Chondrocyte (in vitro differentiated cells): ENCODE measurements around the gene COG2. TPM values are rescaled to one million over a fixed set of nuclear protein-coding genes. Genes with fewer than 3 reads are reported as not detected.
A peak's percentile ranks its signal among the peaks of the same experiment; 100 is the strongest.

Source experiments
- DNase-seq: peaks from one replicate; pipeline ENCODE4 v3.0.0; 2021; ENCODE audit warnings: mixed read lengths, low spot score
- H3K27ac Mint-ChIP-seq: one replicate; pipeline ENCODE4 v1.8.0; 2021; ENCODE audit warnings: mild to moderate bottlenecking, moderate library complexity, mixed read lengths; ENCODE audit not compliant: unreplicated experiment
- H3K27me3 Mint-ChIP-seq: 2 replicates; pipeline ENCODE4 v1.8.0; 2021; ENCODE audit warnings: low read depth, mixed read lengths
- H3K36me3 Mint-ChIP-seq: 2 replicates; pipeline ENCODE4 v1.8.0; 2021; ENCODE audit warnings: low read depth, mixed read lengths
- H3K4me1 Mint-ChIP-seq: 2 replicates; pipeline ENCODE4 v1.8.0; 2021; ENCODE audit warnings: low read depth, mild to moderate bottlenecking, mixed read lengths
- H3K4me3 Mint-ChIP-seq: one replicate; pipeline ENCODE4 v1.8.0; 2021; ENCODE audit warnings: mild to moderate bottlenecking, moderate library complexity, mixed read lengths; ENCODE audit not compliant: unreplicated experiment
- H3K9me3 Mint-ChIP-seq: 2 replicates; pipeline ENCODE4 v1.8.0; 2021; ENCODE audit warnings: low read depth, mixed read lengths
- total RNA-seq: library from RNA; stranded (reverse); gene quantifications from 3 replicates; pipeline ENCODE4 v1.2.1, GENCODE V29; 2021
- TF ChIP-seq, protein P1 (sequence below): fragments of 200-600 bp; sonication (generic); IDR thresholded peaks from 2 replicates; pipeline ENCODE4 v1.5.0; 2021; ENCODE audit warnings: antibody characterized with exemption, mild to moderate bottlenecking, moderate library complexity

Gene COG2
- total RNA-seq, 1 donor from 2014 or later: 24.1 TPM

- Mint-ChIP-seq H3K4me1 (peaks cover 25% of the 10 kb centered on the region), H3K36me3 (peaks cover 33% of the 10 kb centered on the region), H3K4me3 (no peak overlapping the region), H3K27ac (no peak overlapping the region), H3K27me3 (no peaks in the 10 kb centered on the region), H3K9me3 (peaks cover 11% of the 10 kb centered on the region)
- DNase-seq: no peak
- TF ChIP-seq, protein P1, sequence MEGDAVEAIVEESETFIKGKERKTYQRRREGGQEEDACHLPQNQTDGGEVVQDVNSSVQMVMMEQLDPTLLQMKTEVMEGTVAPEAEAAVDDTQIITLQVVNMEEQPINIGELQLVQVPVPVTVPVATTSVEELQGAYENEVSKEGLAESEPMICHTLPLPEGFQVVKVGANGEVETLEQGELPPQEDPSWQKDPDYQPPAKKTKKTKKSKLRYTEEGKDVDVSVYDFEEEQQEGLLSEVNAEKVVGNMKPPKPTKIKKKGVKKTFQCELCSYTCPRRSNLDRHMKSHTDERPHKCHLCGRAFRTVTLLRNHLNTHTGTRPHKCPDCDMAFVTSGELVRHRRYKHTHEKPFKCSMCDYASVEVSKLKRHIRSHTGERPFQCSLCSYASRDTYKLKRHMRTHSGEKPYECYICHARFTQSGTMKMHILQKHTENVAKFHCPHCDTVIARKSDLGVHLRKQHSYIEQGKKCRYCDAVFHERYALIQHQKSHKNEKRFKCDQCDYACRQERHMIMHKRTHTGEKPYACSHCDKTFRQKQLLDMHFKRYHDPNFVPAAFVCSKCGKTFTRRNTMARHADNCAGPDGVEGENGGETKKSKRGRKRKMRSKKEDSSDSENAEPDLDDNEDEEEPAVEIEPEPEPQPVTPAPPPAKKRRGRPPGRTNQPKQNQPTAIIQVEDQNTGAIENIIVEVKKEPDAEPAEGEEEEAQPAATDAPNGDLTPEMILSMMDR: no peak
Observed at GRCh38 chr1:230680300-230681025, 38.2 kb downstream of the COG2 start.

DNA sequence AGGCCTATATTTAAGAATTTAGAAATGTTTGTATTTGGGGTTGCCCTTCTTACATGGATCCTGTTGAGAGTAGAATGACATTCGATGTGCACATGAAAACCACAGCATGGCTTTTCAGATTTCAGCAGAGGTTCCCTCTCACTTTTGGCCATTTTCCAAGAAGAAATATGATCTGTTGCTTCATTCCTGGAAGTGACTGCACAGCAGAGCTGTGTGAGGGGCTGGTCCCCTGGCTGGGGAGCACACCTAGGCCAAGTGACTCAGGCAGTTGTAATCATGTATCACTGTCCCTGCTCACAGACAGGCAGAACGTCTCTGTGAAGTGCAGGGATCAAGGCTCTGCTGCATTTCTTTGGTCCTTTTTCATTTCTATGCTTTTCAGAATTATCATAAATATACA, 39.3 kb downstream of the COG2 start:
- DNase-seq: no peak
- Mint-ChIP-seq H3K9me3 (peaks cover 3% of the 10 kb centered on the region), H3K27ac (peak overlapping the region; percentile 74), H3K27me3 (no peaks in the 10 kb centered on the region), H3K36me3 (peaks cover 27% of the 10 kb centered on the region), H3K4me1 (peaks cover 25% of the 10 kb centered on the region), H3K4me3 (no peak overlapping the region)
- TF ChIP-seq, protein P1: no peak

GRCh38 chr1:230682274-230682673, 40.0 kb downstream of the COG2 start:
- Mint-ChIP-seq H3K9me3 (no peaks in the 10 kb centered on the region), H3K27ac (peak overlapping the region; percentile 74), H3K4me1 (peaks cover 25% of the 10 kb centered on the region), H3K27me3 (no peaks in the 10 kb centered on the region), H3K36me3 (peaks cover 30% of the 10 kb centered on the region), H3K4me3 (no peak overlapping the region)
- no peak for DNase-seq
- TF ChIP-seq, protein P1: no peak

- peaks cover 29% of the 10 kb centered on the region for H3K36me3 Mint-ChIP-seq
- no peaks in the 10 kb centered on the region for H3K27me3 Mint-ChIP-seq
- DNase-seq: no peak
- H3K4me1 Mint-ChIP-seq: peaks cover 25% of the 10 kb centered on the region
- no peak overlapping the region for H3K4me3 Mint-ChIP-seq
- peak overlapping the region; percentile 67 for H3K27ac Mint-ChIP-seq
- TF ChIP-seq, protein P1: no peak
- H3K9me3 Mint-ChIP-seq: no peaks in the 10 kb centered on the region
Observed at GRCh38 chr1:230682882-230683610, 40.8 kb downstream of the COG2 start.

DNA sequence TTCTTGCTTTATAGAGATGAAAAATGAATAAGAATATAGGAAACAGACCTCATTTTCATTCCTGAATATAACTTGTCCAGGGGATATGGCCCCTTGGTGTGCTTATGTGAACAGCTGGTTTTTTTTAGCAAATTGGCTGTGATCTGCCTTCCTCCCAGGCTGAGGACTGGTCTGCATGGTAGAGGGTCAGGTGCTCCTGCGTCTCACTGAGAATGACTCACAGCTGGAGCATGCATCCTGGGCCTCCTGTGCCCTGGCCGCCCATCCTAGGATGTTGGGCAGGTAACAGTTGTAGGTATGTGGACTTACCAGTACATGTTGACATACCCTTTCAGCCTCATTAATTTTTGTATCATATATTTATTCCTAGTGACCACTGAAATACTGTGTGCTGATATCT, 41.9 kb downstream of the COG2 start:
- Mint-ChIP-seq H3K4me3 (no peak overlapping the region), H3K4me1 (peaks cover 25% of the 10 kb centered on the region), H3K27ac (no peak overlapping the region), H3K36me3 (peaks cover 23% of the 10 kb centered on the region), H3K9me3 (no peaks in the 10 kb centered on the region), H3K27me3 (no peaks in the 10 kb centered on the region)
- no peak for DNase-seq
- TF ChIP-seq, protein P1: no peak
